ENCODE data around the gene MUSTN1.

The MUSTN1 gene

GRCh38 chr3:52834871-52835501 is at the start of gene MUSTN1:
Gene MUSTN1 (minus strand): TSS chr3:52835019. CDS start chr3:52834948, 71 bp downstream.
- DNase-seq (ENCODE audit: low spot score): no peak

GRCh38 chr3:52882377-52882776 is 47.6 kb upstream of the MUSTN1 start:
- DNase-seq (ENCODE audit: low spot score): no peak

- DNase-seq (ENCODE audit: low spot score): no peak
Observed at GRCh38 chr3:52881871-52882270, 47.1 kb upstream of the MUSTN1 start.

- DNase-seq (ENCODE audit: low spot score): no peak
Observed at GRCh38 chr3:52880474-52880873, 45.7 kb upstream of the MUSTN1 start.

- no peak for DNase-seq (ENCODE audit: low spot score)
Observed at GRCh38 chr3:52880047-52880446, 45.2 kb upstream of the MUSTN1 start.

GRCh38 chr3:52879581-52879980 is 44.8 kb upstream of the MUSTN1 start:
- DNase-seq (ENCODE audit: low spot score): no peak

- DNase-seq (ENCODE audit: low spot score): no peak
Observed at GRCh38 chr3:52879090-52879489, 44.3 kb upstream of the MUSTN1 start.

GRCh38 chr3:52877085-52877484 is 42.3 kb upstream of the MUSTN1 start:
- no peak for DNase-seq (ENCODE audit: low spot score)

GRCh38 chr3:52874864-52875587 is 40.2 kb upstream of the MUSTN1 start:
- no peak for DNase-seq (ENCODE audit: low spot score)

- no peak for DNase-seq (ENCODE audit: low spot score)
Observed at GRCh38 chr3:52874160-52874701, 39.4 kb upstream of the MUSTN1 start.

- DNase-seq (ENCODE audit: low spot score): no peak
Observed at GRCh38 chr3:52873433-52874159, 38.8 kb upstream of the MUSTN1 start.

GRCh38 chr3:52872245-52872644 is 37.4 kb upstream of the MUSTN1 start:
- no peak for DNase-seq (ENCODE audit: low spot score)

- no peak for DNase-seq (ENCODE audit: low spot score)
Observed at GRCh38 chr3:52871761-52872160, 36.9 kb upstream of the MUSTN1 start.

- no peak for DNase-seq (ENCODE audit: low spot score)
Observed at GRCh38 chr3:52870471-52870870, 35.7 kb upstream of the MUSTN1 start.

- no peak for DNase-seq (ENCODE audit: low spot score)
Observed at GRCh38 chr3:52866427-52866826, 31.6 kb upstream of the MUSTN1 start.

GRCh38 chr3:52865994-52866393 is 31.2 kb upstream of the MUSTN1 start:
- DNase-seq (ENCODE audit: low spot score): no peak

- no peak for DNase-seq (ENCODE audit: low spot score)
Observed at GRCh38 chr3:52860424-52860768, 25.6 kb upstream of the MUSTN1 start.

- no peak for DNase-seq (ENCODE audit: low spot score)
Observed at GRCh38 chr3:52859686-52860423, 25.0 kb upstream of the MUSTN1 start.

- no peak for DNase-seq (ENCODE audit: low spot score)
Observed at GRCh38 chr3:52857864-52858263, 23.0 kb upstream of the MUSTN1 start.

- no peak for DNase-seq (ENCODE audit: low spot score)
Observed at GRCh38 chr3:52857133-52857532, 22.3 kb upstream of the MUSTN1 start.

GRCh38 chr3:52856666-52857065 is 21.8 kb upstream of the MUSTN1 start:
- no peak for DNase-seq (ENCODE audit: low spot score)

GRCh38 chr3:52854013-52854412 is 19.2 kb upstream of the MUSTN1 start:
- DNase-seq (ENCODE audit: low spot score): no peak

Measured in D341Med (cell line).